A549 (cell line): ENCODE results near the gene PEX16. TPM values are rescaled to one million over a fixed set of nuclear protein-coding genes. Genes with fewer than 3 reads are reported as not detected.
A peak's percentile ranks its signal among the peaks of the same experiment; 100 is the strongest.

Experiments used
- ATAC-seq, 2 experiments: fragments of 200-7000 bp in 1 of 2; fragments of >200 bp in 1 of 2; cut with Nextera tagmentation in 1 of 2; cut with Tn5 transposase in 1 of 2; 3 replicates each; pipeline versions ENCODE4 v1.8.0 to v1.9.1; 2018 to 2020; ENCODE audit warnings: mild to moderate bottlenecking in 1 of 2, moderate library complexity in 1 of 2
- CTCF ChIA-PET: fragments of 300-600 bp; sonication (Branson Sonifier 250); formaldehyde crosslinking; extraction: SDS; loops from one replicate; lab custom pipeline; 2021; ENCODE audit warnings: antibody characterized with exemption, inconsistent platforms; lab: Yijun Ruan, JAX
- POLR2A ChIA-PET: fragments of 350-600 bp; formaldehyde crosslinking; extraction: SDS; loops from one replicate; lab custom pipeline; 2021; ENCODE audit warnings: antibody characterized with exemption, inconsistent platforms; lab: Yijun Ruan, JAX
- DNase-seq, 2 experiments: peaks; one replicate each; pipeline versions ENCODE4 v3.0.0 to v3.0.0-alpha.2; 2011 to 2016; ENCODE audit warnings: low read depth in 1 of 2, low spot score in 1 of 2
- FAIRE-seq: peaks from 2 replicates; lab custom pipeline; 2011; peaks lifted over from hg19 to GRCh38; lab: Jason Lieb, UNC
- H3K27ac ChIP-seq, 2 experiments: fragments of >200 bp; sonication (Bioruptor Twin); formaldehyde crosslinking; 3 replicates each; pipeline ENCODE4 v1.5.1; 2016 to 2017
- H3K4me1 ChIP-seq: fragments of >200 bp; sonication (Bioruptor Twin); formaldehyde crosslinking; 3 replicates; pipeline ENCODE4 v1.6.1; 2016
- H3K4me2 ChIP-seq: fragments of >200 bp; sonication (Bioruptor Twin); formaldehyde crosslinking; 3 replicates; pipeline ENCODE4 v1.6.1; 2016
- H3K4me3 ChIP-seq: fragments of >200 bp; sonication (Bioruptor Twin); formaldehyde crosslinking; 3 replicates; pipeline ENCODE4 v1.5.1; 2016
- H3K9me3 ChIP-seq: fragments of >200 bp; sonication (Bioruptor Twin); formaldehyde crosslinking; 3 replicates; pipeline ENCODE4 v1.6.1; 2016
- BHLHE40 ChIP-seq: IDR thresholded peaks from 2 replicates; pipeline ENCODE4 v1.6.1; 2012; ENCODE audit warnings: low read depth, low read length, inconsistent platforms
- CHD2 ChIP-seq: fragments of 150-350 bp; IDR thresholded peaks from 2 replicates; pipeline ENCODE4 v1.6.1; 2014; ENCODE audit warnings: low read length; ENCODE audit not compliant: partially characterized antibody
- EHMT2 ChIP-seq: fragments of 200-600 bp; sonication (generic); IDR thresholded peaks from 2 replicates; pipeline ENCODE4 v1.6.1; 2016; ENCODE audit warnings: antibody characterized with exemption, low read depth, mild to moderate bottlenecking, moderate library complexity
- FOSB ChIP-seq: fragments of 250-450 bp; sonication (Bioruptor Pico); IDR thresholded peaks from 2 replicates; pipeline ENCODE4 v1.5.0; 2020; ENCODE audit warnings: mild to moderate bottlenecking, moderate library complexity
- FOSL2 ChIP-seq, 2 experiments: fragments of 450-650 bp in 1 of 2; fragments of >200 bp in 1 of 2; sonication (Bioruptor Twin) in 1 of 2; formaldehyde crosslinking; IDR thresholded peaks; 2 replicates each; pipeline versions ENCODE4 v1.5.0 to v1.6.1; 2016 to 2020; ENCODE audit warnings: mild to moderate bottlenecking in 1 of 2, moderate library complexity in 1 of 2
- GATA3 ChIP-seq: IDR thresholded peaks from 2 replicates; pipeline ENCODE4 v1.6.1; 2012; ENCODE audit warnings: borderline replicate concordance
- HDAC2 ChIP-seq: fragments of 200-600 bp; sonication (generic); IDR thresholded peaks from 2 replicates; pipeline ENCODE4 v1.6.1; 2016
- HOXB5 ChIP-seq: fragments of 250-450 bp; sonication (Bioruptor Pico); IDR thresholded peaks from 2 replicates; pipeline ENCODE4 v1.5.0; 2020; ENCODE audit warnings: mild to moderate bottlenecking, moderate library complexity
- JUN ChIP-seq, 2 experiments: fragments of >200 bp; sonication (Bioruptor Twin); formaldehyde crosslinking; IDR thresholded peaks; 2 replicates in 1 of 2; 3 replicates in 1 of 2; pipeline ENCODE4 v1.6.1; 2016 to 2017
- MAFK ChIP-seq: fragments of 450-650 bp; IDR thresholded peaks from 2 replicates; pipeline ENCODE4 v1.6.1; 2014; ENCODE audit not compliant: partially characterized antibody
- MAZ ChIP-seq: fragments of 150-350 bp; IDR thresholded peaks from 2 replicates; pipeline ENCODE4 v1.6.1; 2014; ENCODE audit warnings: antibody characterized with exemption, low read depth, low read length, borderline replicate concordance
- NFE2L2 ChIP-seq: fragments of 150-350 bp; conservative IDR thresholded peaks from 2 replicates; pipeline ENCODE4 v1.6.1; 2014; ENCODE audit warnings: low read length
- PHF8 ChIP-seq: fragments of 200-600 bp; sonication (generic); IDR thresholded peaks from 2 replicates; pipeline ENCODE4 v1.6.1; 2016; ENCODE audit warnings: low read depth, mild to moderate bottlenecking, antibody characterized with exemption, moderate library complexity, borderline replicate concordance
- POLR2A ChIP-seq: IDR thresholded peaks from 2 replicates; pipeline ENCODE4 v1.6.1; 2012; ENCODE audit warnings: mild to moderate bottlenecking, low read length
- RNF2 ChIP-seq: fragments of 200-600 bp; sonication (generic); IDR thresholded peaks from 2 replicates; pipeline ENCODE4 v1.6.1; 2016; ENCODE audit warnings: low read depth, mild to moderate bottlenecking, antibody characterized with exemption, moderate library complexity, borderline replicate concordance
- SMC3 ChIP-seq: fragments of >200 bp; sonication (Bioruptor Twin); formaldehyde crosslinking; IDR thresholded peaks from 3 replicates; pipeline ENCODE4 v1.6.1; 2018; ENCODE audit warnings: inconsistent platforms
- SREBF2 ChIP-seq: fragments of 450-650 bp; IDR thresholded peaks from 2 replicates; pipeline ENCODE4 v1.6.1; 2014; ENCODE audit warnings: mild to moderate bottlenecking, moderate library complexity
- ZC3H11A ChIP-seq: fragments of 450-650 bp; IDR thresholded peaks from 2 replicates; pipeline ENCODE4 v1.6.1; 2014; ENCODE audit warnings: antibody characterized with exemption, mild to moderate bottlenecking
- ZFP36 ChIP-seq: fragments of 450-650 bp; IDR thresholded peaks from 2 replicates; pipeline ENCODE4 v1.6.1; 2014; ENCODE audit warnings: borderline replicate concordance; ENCODE audit not compliant: partially characterized antibody
- ZNF302 ChIP-seq: fragments of 250-450 bp; sonication (Bioruptor Pico); IDR thresholded peaks from 2 replicates; pipeline ENCODE4 v1.9.0; 2021; ENCODE audit warnings: inconsistent platforms, mild to moderate bottlenecking, moderate library complexity
- ZSCAN20 ChIP-seq: fragments of 250-450 bp; sonication (Bioruptor Pico); IDR thresholded peaks from 2 replicates; pipeline ENCODE4 v1.8.0; 2022; ENCODE audit warnings: mild to moderate bottlenecking, moderate library complexity
- WGBS: methylation state at CpG from one replicate; pipeline ENCODE4 v1.1.6; 2017; ENCODE audit errors: missing lambda C conversion rate; 5-methylcytosine and 5-hydroxymethylcytosine counted together
- polyA plus RNA-seq, 4 experiments: library from polyadenylated mRNA; depleted of rRNA in 3 of 4; stranded (reverse); fragments of >200 nt; fragmentation: RNase III in 1 of 4; extraction: RNeasy Plus Mini Kit Qiagen cat#74134 plus additional on column Dnase treatment in 1 of 4; gene quantifications; 2 replicates in 3 of 4; 3 replicates in 1 of 4; pipeline ENCODE4 v1.2.3, GENCODE V29; 2011 to 2017
- TF ChIP-seq, protein P1 (sequence below): IDR thresholded peaks from 2 replicates; pipeline ENCODE4 v1.6.1; 2012
- TF ChIP-seq, protein P2 (sequence below): fragments of >200 bp; sonication (Bioruptor Twin); formaldehyde crosslinking; IDR thresholded peaks from 3 replicates; pipeline ENCODE4 v1.5.1; 2016
- TF ChIP-seq, protein P3 (sequence below): fragments of >200 bp; sonication (Bioruptor Twin); formaldehyde crosslinking; IDR thresholded peaks from 3 replicates; pipeline ENCODE4 v1.6.1; 2016
- TF ChIP-seq, protein P4 (sequence below): IDR thresholded peaks from 2 replicates; pipeline ENCODE4 v1.6.1; 2012; ENCODE audit warnings: low read depth, borderline replicate concordance

Gene PEX16
- polyA plus RNA-seq, 2 of the 4 experiments (the other 2 are of a cell fraction), result 18.2 to 20.2 TPM

DNA sequence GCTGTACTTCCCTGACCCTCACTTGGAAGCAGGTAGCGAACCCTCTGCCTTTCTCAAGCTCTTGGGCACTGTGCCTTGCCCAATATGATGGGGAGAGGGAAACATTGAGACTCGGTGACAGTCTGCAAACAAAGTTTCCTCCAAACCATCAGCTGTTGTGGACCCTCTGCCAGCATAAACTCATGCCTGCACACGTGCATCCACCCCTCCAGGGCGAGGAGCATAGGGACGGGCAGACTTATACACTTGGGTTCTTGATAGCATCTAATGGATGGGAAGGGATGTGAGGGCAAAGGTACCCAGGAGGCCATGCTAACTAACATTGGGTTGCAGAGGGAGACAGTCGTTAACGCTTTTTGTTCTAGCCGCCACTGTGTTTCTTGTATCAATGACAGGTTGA, 40.5 kb downstream of the PEX16 start:
- ATAC-seq (no peak), FAIRE-seq (no peak), DNase-seq (no peak)
- H3K4me1 ChIP-seq, result peaks cover 27% of the 10 kb centered on the region
- WGBS, result 83% methylated on average over 8 of the region's 8 CpGs
- ChIA-PET POLR2A (no interaction called here), CTCF (interaction anchor here (1.0 to 2.1 kb wide), 3 partner anchors 17 to 506 kb away, joined by 3 to 5 read pairs (median 3); no protein-coding TSS in a partner anchor)
- no peaks in the 10 kb centered on the region for H3K9me3 ChIP-seq
- TF ChIP-seq JUN (IDR thresholded peaks at IDR 0.05) (no peak), BHLHE40 (no peak), POLR2A (no peak), CHD2 (no peak), SMC3 (no peak), EHMT2 (no peak), SREBF2 (no peak), HDAC2 (no peak), PHF8 (no peak), HOXB5 (CRISPR knock-in tag) (no peak)
- TF ChIP-seq, protein P1, sequence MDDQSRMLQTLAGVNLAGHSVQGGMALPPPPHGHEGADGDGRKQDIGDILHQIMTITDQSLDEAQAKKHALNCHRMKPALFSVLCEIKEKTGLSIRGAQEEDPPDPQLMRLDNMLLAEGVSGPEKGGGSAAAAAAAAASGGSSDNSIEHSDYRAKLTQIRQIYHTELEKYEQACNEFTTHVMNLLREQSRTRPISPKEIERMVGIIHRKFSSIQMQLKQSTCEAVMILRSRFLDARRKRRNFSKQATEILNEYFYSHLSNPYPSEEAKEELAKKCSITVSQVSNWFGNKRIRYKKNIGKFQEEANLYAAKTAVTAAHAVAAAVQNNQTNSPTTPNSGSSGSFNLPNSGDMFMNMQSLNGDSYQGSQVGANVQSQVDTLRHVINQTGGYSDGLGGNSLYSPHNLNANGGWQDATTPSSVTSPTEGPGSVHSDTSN, result no peak
- no peak overlapping the region for H3K4me3 ChIP-seq
- H3K4me2 ChIP-seq, result no peak overlapping the region
- no peak overlapping the region for H3K27ac ChIP-seq

DNA sequence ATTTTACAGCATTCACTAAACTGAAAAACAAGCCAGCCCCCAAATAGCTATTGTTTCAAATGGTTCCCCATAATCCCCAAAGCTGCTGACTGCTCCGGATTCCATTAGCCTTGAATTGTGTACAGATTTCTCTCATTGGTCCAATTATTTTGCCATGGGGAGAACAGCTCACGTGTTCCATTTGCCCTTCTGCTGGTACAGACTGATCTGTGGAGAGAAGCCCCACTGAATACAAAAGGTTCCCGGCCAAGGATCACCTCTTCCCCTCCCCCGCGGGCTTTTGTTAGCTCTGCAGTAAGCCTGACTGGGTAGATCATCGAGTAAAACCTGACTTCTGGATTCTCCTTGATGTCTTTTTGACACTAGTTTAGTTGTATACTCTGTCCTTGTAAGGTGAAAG, 41.3 kb downstream of the PEX16 start:
- FAIRE-seq, result no peak
- H3K4me3 ChIP-seq, result no peak overlapping the region
- ATAC-seq, result no peak
- no peaks in the 10 kb centered on the region for H3K9me3 ChIP-seq
- no peak overlapping the region for H3K27ac ChIP-seq
- no peak overlapping the region for H3K4me2 ChIP-seq
- CTCF ChIA-PET, result interaction anchor here (0.7 to 1.8 kb wide), 4 partner anchors 17 to 365 kb away, joined by 3 to 5 read pairs (median 3); no protein-coding TSS in a partner anchor
- no peak for DNase-seq
- 66% methylated on average over 6 of the region's 6 CpGs for WGBS
- TF ChIP-seq EHMT2 (no peak), RNF2 (no peak), ZC3H11A (no peak), ZNF302 (CRISPR knock-in tag) (no peak), ZFP36 (no peak), FOSB (CRISPR knock-in tag) (no peak), MAZ (no peak), BHLHE40 (no peak)
- TF ChIP-seq, protein P2, sequence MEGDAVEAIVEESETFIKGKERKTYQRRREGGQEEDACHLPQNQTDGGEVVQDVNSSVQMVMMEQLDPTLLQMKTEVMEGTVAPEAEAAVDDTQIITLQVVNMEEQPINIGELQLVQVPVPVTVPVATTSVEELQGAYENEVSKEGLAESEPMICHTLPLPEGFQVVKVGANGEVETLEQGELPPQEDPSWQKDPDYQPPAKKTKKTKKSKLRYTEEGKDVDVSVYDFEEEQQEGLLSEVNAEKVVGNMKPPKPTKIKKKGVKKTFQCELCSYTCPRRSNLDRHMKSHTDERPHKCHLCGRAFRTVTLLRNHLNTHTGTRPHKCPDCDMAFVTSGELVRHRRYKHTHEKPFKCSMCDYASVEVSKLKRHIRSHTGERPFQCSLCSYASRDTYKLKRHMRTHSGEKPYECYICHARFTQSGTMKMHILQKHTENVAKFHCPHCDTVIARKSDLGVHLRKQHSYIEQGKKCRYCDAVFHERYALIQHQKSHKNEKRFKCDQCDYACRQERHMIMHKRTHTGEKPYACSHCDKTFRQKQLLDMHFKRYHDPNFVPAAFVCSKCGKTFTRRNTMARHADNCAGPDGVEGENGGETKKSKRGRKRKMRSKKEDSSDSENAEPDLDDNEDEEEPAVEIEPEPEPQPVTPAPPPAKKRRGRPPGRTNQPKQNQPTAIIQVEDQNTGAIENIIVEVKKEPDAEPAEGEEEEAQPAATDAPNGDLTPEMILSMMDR, result no peak
- TF ChIP-seq, protein P3, sequence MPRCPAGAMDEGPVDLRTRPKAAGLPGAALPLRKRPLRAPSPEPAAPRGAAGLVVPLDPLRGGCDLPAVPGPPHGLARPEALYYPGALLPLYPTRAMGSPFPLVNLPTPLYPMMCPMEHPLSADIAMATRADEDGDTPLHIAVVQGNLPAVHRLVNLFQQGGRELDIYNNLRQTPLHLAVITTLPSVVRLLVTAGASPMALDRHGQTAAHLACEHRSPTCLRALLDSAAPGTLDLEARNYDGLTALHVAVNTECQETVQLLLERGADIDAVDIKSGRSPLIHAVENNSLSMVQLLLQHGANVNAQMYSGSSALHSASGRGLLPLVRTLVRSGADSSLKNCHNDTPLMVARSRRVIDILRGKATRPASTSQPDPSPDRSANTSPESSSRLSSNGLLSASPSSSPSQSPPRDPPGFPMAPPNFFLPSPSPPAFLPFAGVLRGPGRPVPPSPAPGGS, result no peak
- H3K4me1 ChIP-seq, result peaks cover 20% of the 10 kb centered on the region
- POLR2A ChIA-PET, result no interaction called here

DNA sequence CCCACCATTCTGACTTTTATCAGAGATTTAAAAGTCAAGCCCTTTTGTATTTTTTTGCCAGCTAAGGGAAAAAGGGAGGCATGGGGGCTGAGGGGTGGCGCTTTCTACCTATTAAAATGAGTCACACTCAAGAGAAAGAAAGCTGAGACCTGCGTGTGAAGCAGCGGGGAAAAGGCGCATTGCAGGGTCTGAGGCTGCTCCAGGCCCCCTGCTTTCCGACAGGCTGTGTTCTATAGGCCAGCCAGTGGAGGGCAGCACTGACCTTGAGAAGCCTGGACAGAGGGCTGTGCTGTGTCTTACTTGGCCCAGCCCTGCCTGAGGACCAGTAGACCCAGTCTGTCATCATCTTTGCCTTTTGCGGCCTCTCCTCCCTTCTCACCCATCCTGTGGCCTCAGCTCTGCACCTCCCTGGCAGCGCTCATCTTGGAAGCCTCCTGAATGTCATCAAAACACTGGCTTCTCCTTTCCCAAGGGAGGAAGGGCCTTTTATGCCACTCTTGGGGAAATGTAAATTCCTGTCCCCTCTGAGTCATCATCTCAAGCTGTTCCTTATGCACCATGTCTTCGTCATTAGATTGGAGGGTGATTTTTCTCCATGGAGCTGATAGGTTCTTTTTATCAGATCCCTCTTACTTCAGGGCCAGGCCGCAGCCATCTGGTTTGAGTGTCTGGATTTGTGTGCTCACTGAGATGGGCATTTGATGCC, 44.9 kb downstream of the PEX16 start:
- WGBS, result 69% methylated on average over 9 of the region's 9 CpGs
- H3K4me3 ChIP-seq, result no peak overlapping the region
- ATAC-seq, result peak; percentile 86 to 99
- DNase-seq, result peak; percentile 68 to 71
- H3K4me1 ChIP-seq, result no peaks in the 10 kb centered on the region
- FAIRE-seq, result no peak
- ChIA-PET POLR2A (no interaction called here), CTCF (interaction anchor here (0.6 to 5.5 kb wide), 28 partner anchors 8 to 367 kb away, joined by 3 to 67 read pairs (median 5); no protein-coding TSS in a partner anchor)
- H3K4me2 ChIP-seq, result no peak overlapping the region
- no peak overlapping the region for H3K27ac ChIP-seq
- no peaks in the 10 kb centered on the region for H3K9me3 ChIP-seq
- TF ChIP-seq, protein P4, sequence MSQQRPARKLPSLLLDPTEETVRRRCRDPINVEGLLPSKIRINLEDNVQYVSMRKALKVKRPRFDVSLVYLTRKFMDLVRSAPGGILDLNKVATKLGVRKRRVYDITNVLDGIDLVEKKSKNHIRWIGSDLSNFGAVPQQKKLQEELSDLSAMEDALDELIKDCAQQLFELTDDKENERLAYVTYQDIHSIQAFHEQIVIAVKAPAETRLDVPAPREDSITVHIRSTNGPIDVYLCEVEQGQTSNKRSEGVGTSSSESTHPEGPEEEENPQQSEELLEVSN, result no peak
- TF ChIP-seq FOSL2 (IDR thresholded peaks at IDR 0.05) (no peak), FOSL2 (CRISPR knock-in tag; IDR thresholded peaks at IDR 0.05) (peak; percentile 22; the same call in 1 of the 2 replicates), MAFK (peak; percentile 53), GATA3 (no peak), NFE2L2 (no peak), ZSCAN20 (CRISPR knock-in tag) (no peak), SMC3 (peak; percentile 57)
- TF ChIP-seq, protein P2, result peak; percentile 62
